ENCODE data around the gene GRIN3B.

Gene GRIN3B

GRCh38 chr19:1038978-1039645 lies 38.9 kb downstream of the GRIN3B start:
- TF ChIP-seq, protein P1, sequence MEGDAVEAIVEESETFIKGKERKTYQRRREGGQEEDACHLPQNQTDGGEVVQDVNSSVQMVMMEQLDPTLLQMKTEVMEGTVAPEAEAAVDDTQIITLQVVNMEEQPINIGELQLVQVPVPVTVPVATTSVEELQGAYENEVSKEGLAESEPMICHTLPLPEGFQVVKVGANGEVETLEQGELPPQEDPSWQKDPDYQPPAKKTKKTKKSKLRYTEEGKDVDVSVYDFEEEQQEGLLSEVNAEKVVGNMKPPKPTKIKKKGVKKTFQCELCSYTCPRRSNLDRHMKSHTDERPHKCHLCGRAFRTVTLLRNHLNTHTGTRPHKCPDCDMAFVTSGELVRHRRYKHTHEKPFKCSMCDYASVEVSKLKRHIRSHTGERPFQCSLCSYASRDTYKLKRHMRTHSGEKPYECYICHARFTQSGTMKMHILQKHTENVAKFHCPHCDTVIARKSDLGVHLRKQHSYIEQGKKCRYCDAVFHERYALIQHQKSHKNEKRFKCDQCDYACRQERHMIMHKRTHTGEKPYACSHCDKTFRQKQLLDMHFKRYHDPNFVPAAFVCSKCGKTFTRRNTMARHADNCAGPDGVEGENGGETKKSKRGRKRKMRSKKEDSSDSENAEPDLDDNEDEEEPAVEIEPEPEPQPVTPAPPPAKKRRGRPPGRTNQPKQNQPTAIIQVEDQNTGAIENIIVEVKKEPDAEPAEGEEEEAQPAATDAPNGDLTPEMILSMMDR (IDR thresholded peaks at IDR 0.05), result no peak

- TF ChIP-seq, protein P1 (IDR thresholded peaks at IDR 0.05), result no peak
Measured at GRCh38 chr19:1039646-1040475, 39.6 kb downstream of the GRIN3B start, which contains the start of gene ABCA7. ABCA7 (plus strand) TSS chr19:1040107; CDS start chr19:1041362, 1,255 bp downstream.

DNA sequence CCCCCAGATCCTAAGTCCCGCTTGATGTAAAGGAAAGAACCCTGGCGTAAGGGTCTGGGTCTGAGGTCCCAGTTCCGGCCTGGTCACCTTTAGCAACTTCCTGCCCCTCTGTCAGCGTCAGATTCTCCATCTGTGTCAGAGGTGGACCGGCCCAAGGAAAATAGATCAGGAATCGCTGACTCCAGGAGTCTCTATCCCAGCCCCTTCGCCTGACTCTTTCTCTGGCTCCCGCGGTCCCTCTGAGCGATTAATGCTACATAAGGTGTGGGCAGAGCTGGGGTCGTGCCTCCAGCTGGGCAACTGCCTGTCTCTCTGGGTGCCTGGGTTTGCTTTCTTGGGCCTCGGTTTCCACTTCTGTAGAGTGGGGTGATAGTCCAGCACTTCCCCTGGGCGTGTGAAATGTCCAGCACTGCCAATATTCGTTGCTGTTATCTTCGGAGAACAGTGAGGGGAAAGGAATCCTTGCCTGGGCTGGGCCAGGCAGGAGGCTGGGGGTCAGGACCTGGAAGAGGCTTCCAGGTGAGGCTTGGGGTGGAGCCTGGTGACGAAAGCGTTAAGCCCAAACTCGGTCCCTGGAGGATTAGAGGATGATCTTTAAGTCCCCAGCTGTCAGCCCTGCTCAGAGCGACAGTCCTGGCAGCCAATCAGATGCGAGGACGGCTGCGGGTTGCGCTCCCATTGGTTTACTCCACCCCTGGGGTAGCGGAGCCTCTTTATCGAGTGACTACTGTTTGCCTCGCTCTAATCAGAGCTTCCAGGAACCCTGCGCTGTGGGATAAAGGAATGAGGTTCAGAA lies 40.5 kb downstream of the GRIN3B start:
- TF ChIP-seq, protein P1 (IDR thresholded peaks at IDR 0.05), result no peak

GRCh38 chr19:1041272-1041834 lies 41.1 kb downstream of the GRIN3B start:
- TF ChIP-seq, protein P1 (IDR thresholded peaks at IDR 0.05), result no peak

DNA sequence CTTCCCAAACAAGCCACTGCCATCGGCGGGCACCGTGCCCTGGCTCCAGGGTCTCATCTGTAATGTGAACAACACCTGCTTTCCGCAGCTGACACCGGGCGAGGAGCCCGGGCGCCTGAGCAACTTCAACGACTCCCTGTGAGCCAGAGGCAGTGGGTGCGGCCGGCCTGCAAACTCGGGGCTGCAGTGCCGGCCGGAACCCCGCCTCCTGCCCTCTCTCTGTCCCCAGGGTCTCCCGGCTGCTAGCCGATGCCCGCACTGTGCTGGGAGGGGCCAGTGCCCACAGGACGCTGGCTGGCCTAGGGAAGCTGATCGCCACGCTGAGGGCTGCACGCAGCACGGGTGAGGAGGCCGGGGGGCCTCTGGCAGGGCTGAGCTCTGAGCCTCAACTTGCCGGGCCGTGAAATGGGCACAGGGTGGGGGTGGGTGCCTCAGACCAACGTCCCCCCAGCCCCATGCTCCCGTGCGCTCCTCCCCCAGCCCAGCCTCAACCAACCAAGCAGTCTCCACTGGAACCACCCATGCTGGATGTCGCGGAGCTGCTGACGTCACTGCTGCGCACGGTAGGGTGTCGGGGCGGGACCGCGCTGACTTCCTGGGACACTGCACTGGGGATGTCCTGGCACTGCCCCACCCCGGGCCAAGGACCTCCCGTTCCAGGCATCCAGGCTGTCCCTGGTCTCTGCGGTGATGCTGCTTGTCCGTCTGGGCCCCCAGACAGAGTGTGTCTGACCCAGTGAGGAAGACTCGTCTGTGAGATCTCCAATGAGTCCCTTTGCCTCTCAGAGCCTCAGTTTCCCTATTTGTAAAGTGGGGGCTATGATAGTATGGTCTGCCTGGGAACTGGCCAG lies 41.8 kb downstream of the GRIN3B start:
- TF ChIP-seq, protein P1 (IDR thresholded peaks at IDR 0.05), result no peak

DNA sequence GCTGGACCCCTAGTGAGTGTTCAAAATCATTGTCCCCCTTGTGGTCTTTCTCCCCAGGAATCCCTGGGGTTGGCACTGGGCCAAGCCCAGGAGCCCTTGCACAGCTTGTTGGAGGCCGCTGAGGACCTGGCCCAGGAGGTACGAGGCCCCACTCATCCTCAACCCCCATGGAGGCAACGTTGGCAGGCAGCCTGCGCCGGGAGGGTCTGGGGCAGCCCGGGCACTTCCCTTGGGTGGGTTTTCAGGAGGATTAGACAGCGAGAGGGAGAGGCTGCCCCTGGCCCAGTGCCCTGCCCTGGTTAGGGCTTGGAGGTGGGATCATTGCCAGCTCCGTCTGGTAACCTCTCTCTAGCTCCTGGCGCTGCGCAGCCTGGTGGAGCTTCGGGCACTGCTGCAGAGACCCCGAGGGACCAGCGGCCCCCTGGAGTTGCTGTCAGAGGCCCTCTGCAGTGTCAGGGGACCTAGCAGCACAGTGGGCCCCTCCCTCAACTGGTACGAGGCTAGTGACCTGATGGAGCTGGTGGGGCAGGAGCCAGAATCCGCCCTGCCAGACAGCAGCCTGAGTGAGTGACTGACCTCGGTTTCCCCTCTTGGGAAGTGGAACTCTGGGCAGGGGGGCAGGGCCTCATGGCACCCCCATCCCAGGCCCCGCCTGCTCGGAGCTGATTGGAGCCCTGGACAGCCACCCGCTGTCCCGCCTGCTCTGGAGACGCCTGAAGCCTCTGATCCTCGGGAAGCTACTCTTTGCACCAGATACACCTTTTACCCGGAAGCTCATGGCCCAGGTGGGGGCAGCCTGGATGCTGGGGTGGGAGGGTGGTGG lies 42.7 kb downstream of the GRIN3B start:
- TF ChIP-seq, protein P1 (IDR thresholded peaks at IDR 0.05), result no peak

Data from LNCAP (cell line).